Measurements from ENCODE around the gene HID1.
A peak's percentile ranks its signal among the peaks of the same experiment; 100 is the strongest.

Gene HID1, protein sequence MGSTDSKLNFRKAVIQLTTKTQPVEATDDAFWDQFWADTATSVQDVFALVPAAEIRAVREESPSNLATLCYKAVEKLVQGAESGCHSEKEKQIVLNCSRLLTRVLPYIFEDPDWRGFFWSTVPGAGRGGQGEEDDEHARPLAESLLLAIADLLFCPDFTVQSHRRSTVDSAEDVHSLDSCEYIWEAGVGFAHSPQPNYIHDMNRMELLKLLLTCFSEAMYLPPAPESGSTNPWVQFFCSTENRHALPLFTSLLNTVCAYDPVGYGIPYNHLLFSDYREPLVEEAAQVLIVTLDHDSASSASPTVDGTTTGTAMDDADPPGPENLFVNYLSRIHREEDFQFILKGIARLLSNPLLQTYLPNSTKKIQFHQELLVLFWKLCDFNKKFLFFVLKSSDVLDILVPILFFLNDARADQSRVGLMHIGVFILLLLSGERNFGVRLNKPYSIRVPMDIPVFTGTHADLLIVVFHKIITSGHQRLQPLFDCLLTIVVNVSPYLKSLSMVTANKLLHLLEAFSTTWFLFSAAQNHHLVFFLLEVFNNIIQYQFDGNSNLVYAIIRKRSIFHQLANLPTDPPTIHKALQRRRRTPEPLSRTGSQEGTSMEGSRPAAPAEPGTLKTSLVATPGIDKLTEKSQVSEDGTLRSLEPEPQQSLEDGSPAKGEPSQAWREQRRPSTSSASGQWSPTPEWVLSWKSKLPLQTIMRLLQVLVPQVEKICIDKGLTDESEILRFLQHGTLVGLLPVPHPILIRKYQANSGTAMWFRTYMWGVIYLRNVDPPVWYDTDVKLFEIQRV

GRCh38 chr17:74972107-74972972, at the start of gene HID1:
Gene HID1, minus strand, starts transcription at chr17:74972759. Its CDS starts 103 bp downstream, at chr17:74972656.
- no peak for TF ChIP-seq CTBP1 (IDR thresholded peaks at IDR 0.05; ENCODE audit: borderline replicate concordance)
- TF ChIP-seq LEF1 (IDR thresholded peaks at IDR 0.05; ENCODE audit: borderline replicate concordance), result no peak
- no peak for TF ChIP-seq L3MBTL2 (conservative IDR thresholded peaks at IDR 0.05)
- TF ChIP-seq HDGF (IDR thresholded peaks at IDR 0.05; ENCODE audit: borderline replicate concordance), result no peak
- no peak for TF ChIP-seq FOXM1 (IDR thresholded peaks at IDR 0.05; ENCODE audit: borderline replicate concordance)
- no peak for TF ChIP-seq TARDBP (IDR thresholded peaks at IDR 0.05)
- no peak for TF ChIP-seq FOXK2 (IDR thresholded peaks at IDR 0.05)
- TF ChIP-seq FOXA1 (IDR thresholded peaks at IDR 0.05), result no peak
- no peak for TF ChIP-seq ARNT (IDR thresholded peaks at IDR 0.05)
- TF ChIP-seq ZNF384 (IDR thresholded peaks at IDR 0.05), result no peak
- TF ChIP-seq SUZ12 (IDR thresholded peaks at IDR 0.05), result no peak
- TF ChIP-seq SP1 (IDR thresholded peaks at IDR 0.05), result no peak
- TF ChIP-seq BHLHE40 (IDR thresholded peaks at IDR 0.05; ENCODE audit: borderline replicate concordance), result no peak
- no peak for TF ChIP-seq NFRKB (IDR thresholded peaks at IDR 0.05)
- no peak for TF ChIP-seq ELF4 (IDR thresholded peaks at IDR 0.05)
- TF ChIP-seq, protein P1, sequence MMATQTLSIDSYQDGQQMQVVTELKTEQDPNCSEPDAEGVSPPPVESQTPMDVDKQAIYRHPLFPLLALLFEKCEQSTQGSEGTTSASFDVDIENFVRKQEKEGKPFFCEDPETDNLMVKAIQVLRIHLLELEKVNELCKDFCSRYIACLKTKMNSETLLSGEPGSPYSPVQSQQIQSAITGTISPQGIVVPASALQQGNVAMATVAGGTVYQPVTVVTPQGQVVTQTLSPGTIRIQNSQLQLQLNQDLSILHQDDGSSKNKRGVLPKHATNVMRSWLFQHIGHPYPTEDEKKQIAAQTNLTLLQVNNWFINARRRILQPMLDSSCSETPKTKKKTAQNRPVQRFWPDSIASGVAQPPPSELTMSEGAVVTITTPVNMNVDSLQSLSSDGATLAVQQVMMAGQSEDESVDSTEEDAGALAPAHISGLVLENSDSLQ (IDR thresholded peaks at IDR 0.05), result no peak
- ChIA-PET CTCF (interaction anchor here (1.1 to 4.9 kb wide), 4 partner anchors 9 to 16 kb away, joined by 5 to 40 read pairs (median 8); partner anchors contain the start of gene CDR2L), POLR2A (interaction anchor here (0.7 to 4.9 kb wide), 15 partner anchors 10 to 298 kb away, joined by 3 to 60 read pairs (median 5); partner anchors contain the start of genes ARMC7, CDR2L, FDXR and MIF4GD)
- peak; percentile 93 for DNase-seq (ENCODE audit: extremely low spot score)

- ChIA-PET CTCF (interaction anchor here (0.6 kb wide), 1 partner anchor 61 kb away, joined by 4 read pairs; no protein-coding TSS in a partner anchor), POLR2A (interaction anchor here (0.8 to 1.5 kb wide), 3 partner anchors 9 to 48 kb away, joined by 3 to 4 read pairs (median 3); partner anchors contain the start of gene HID1)
- no peak for DNase-seq (ENCODE audit: extremely low spot score)
- TF ChIP-seq NFRKB (IDR thresholded peaks at IDR 0.05), result no peak
- no peak for TF ChIP-seq TARDBP (IDR thresholded peaks at IDR 0.05)
- TF ChIP-seq BHLHE40 (IDR thresholded peaks at IDR 0.05; ENCODE audit: borderline replicate concordance), result no peak
- TF ChIP-seq HDGF (IDR thresholded peaks at IDR 0.05; ENCODE audit: borderline replicate concordance), result no peak
- TF ChIP-seq, protein P1 (IDR thresholded peaks at IDR 0.05), result no peak
- TF ChIP-seq L3MBTL2 (conservative IDR thresholded peaks at IDR 0.05), result no peak
Measured at GRCh38 chr17:75020331-75021110, 48.0 kb upstream of the HID1 start.

DNA sequence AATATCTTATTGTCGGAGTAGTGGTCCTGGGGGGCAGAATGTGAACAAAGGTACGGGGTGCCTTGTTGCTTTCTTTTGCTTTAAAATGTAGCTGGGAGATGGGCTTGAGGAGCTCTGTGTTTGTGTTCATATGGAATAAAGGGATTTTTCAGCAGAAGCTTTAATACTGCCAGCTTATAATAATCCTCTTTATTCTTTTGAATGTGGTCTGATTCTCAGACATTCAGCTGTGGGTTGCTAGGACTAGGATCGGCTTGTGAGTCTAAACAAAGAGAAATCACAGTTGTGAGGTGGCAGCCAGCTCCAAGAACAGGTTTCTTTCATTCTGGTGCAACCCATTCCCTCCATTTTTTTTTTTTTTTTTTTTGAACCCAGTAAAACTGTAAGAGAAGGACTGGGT, 47.2 kb upstream of the HID1 start:
- TF ChIP-seq ELF4 (IDR thresholded peaks at IDR 0.05) (no peak), NFRKB (IDR thresholded peaks at IDR 0.05) (no peak), ARNT (IDR thresholded peaks at IDR 0.05) (no peak), HDGF (IDR thresholded peaks at IDR 0.05; ENCODE audit: borderline replicate concordance) (no peak), LEF1 (IDR thresholded peaks at IDR 0.05; ENCODE audit: borderline replicate concordance) (no peak), FOXA1 (IDR thresholded peaks at IDR 0.05) (no peak), BHLHE40 (IDR thresholded peaks at IDR 0.05; ENCODE audit: borderline replicate concordance) (no peak), ZNF384 (IDR thresholded peaks at IDR 0.05) (no peak)
- ChIA-PET POLR2A (interaction anchor here (0.8 to 1.9 kb wide), 5 partner anchors 8 to 47 kb away, joined by 3 to 5 read pairs (median 3); partner anchors contain the start of genes CDR2L and HID1), CTCF (interaction anchor here (0.6 kb wide), 2 partner anchors 61 to 182 kb away, joined by 3 to 4 read pairs; no protein-coding TSS in a partner anchor)
- no peak for DNase-seq (ENCODE audit: extremely low spot score)

GRCh38 chr17:75019146-75019545, 46.6 kb upstream of the HID1 start:
- CTCF ChIA-PET, result interaction anchor here (0.6 to 1.6 kb wide), 2 partner anchors 58 to 182 kb away, joined by 3 to 4 read pairs; no protein-coding TSS in a partner anchor
- DNase-seq (ENCODE audit: extremely low spot score), result no peak
- TF ChIP-seq FOXM1 (IDR thresholded peaks at IDR 0.05; ENCODE audit: borderline replicate concordance) (no peak), ELF4 (IDR thresholded peaks at IDR 0.05) (no peak), L3MBTL2 (conservative IDR thresholded peaks at IDR 0.05) (no peak), TARDBP (IDR thresholded peaks at IDR 0.05) (no peak), FOXA1 (IDR thresholded peaks at IDR 0.05) (no peak), SUZ12 (IDR thresholded peaks at IDR 0.05) (no peak), SP1 (IDR thresholded peaks at IDR 0.05) (no peak), BHLHE40 (IDR thresholded peaks at IDR 0.05; ENCODE audit: borderline replicate concordance) (no peak), NFRKB (IDR thresholded peaks at IDR 0.05) (no peak), ARNT (IDR thresholded peaks at IDR 0.05) (no peak), HDGF (IDR thresholded peaks at IDR 0.05; ENCODE audit: borderline replicate concordance) (no peak), LEF1 (IDR thresholded peaks at IDR 0.05; ENCODE audit: borderline replicate concordance) (no peak), CTBP1 (IDR thresholded peaks at IDR 0.05; ENCODE audit: borderline replicate concordance) (no peak)
- POLR2A ChIA-PET, result interaction anchor here (0.6 to 1.9 kb wide), 5 partner anchors 16 to 1409 kb away, joined by 3 to 5 read pairs (median 3); partner anchors contain the start of genes CDR2L and HID1
